ENCODE results near the gene B4GALT3. TPM values are rescaled to one million over a fixed set of nuclear protein-coding genes. Genes with fewer than 3 reads are reported as not detected.

B4GALT3 gene
- total and polyA plus RNA-seq, 2 of the 4 experiments (the other 2 are of a cell fraction), result 19.9 to 36.0 TPM

GRCh38 chr1:161190962-161191521 lies 13.7 kb upstream of the B4GALT3 start:
- WGBS, 2 experiments (ENCODE audit: extremely low coverage in 2 of 2, insufficient read length in 1 of 2), result 71% methylated on average over 13 of the region's 22 CpGs; no CpG with 5 or more reads in 1 of the 2 experiments
- POLR2A ChIA-PET (ENCODE audit: unreplicated experiment), result no interaction called here
- H2BK15ac ChIP-seq (ENCODE audit: low read depth, low read length), result no peak overlapping the region
- H2BK5ac ChIP-seq (ENCODE audit: low read depth, low read length, poor library complexity, severe bottlenecking), result no peak overlapping the region
- intact Hi-C loops (cut with micrococcal nuclease) (no loop called here), in situ Hi-C loops (cut with MboI; ENCODE audit: low sequenced_read_pairs) (no loop called here), dilution Hi-C loops (cut with HindIII; ENCODE audit: low sequenced_read_pairs, unreplicated experiment) (no loop called here)
- no peak overlapping the region for H3K4ac ChIP-seq (ENCODE audit: low read depth, low read length)
- no peak overlapping the region for H3K4me3 ChIP-seq (ENCODE audit: insufficient read depth, low read depth, low read length)
- H4K8ac ChIP-seq (ENCODE audit: low read depth in 2 of 2, low read length in 2 of 2), result no peak overlapping the region
- BruUV-seq (replicated peaks), result no TSS peak
- H2AK5ac ChIP-seq (ENCODE audit: low read depth, low read length), result no peak overlapping the region
- no peak overlapping the region for H2BK120ac ChIP-seq (ENCODE audit: low read depth, low read length)
- no peak overlapping the region for H3K4me2 ChIP-seq (ENCODE audit: low read depth, low read length)
- no peak overlapping the region for H3K18ac ChIP-seq (ENCODE audit: low read depth, low read length)
- H3K79me1 ChIP-seq (ENCODE audit: low read depth in 1 of 2, low read length in 2 of 2), result no peaks in the 10 kb centered on the region
- no peak overlapping the region for H3K23ac ChIP-seq (ENCODE audit: low read depth, low read length)
- no peak overlapping the region for H3K27ac ChIP-seq (ENCODE audit: insufficient read depth, low read length)
- ATAC-seq (ENCODE audit: low read depth) (no peak), DNase-seq (no peak)
- no peak overlapping the region for H3K9ac ChIP-seq (ENCODE audit: low read depth, low read length)
- H3K14ac ChIP-seq (replicated peaks; ENCODE audit: low read depth, low read length), result no peak overlapping the region
- H3K36me3 ChIP-seq (ENCODE audit: control insufficient read depth, insufficient read depth, low read length), result no peaks in the 10 kb centered on the region
- H4K20me1 ChIP-seq (ENCODE audit: insufficient read depth, low read length), result no peaks in the 10 kb centered on the region
- no peaks in the 10 kb centered on the region for H3K9me1 ChIP-seq (ENCODE audit: insufficient read depth, low read length)
- no peak overlapping the region for H2AFZ ChIP-seq (replicated peaks; ENCODE audit: low read length, poor library complexity)
- no peak overlapping the region for H2AK9ac ChIP-seq (replicated peaks; ENCODE audit: low read depth, low read length, poor library complexity)
- no peak overlapping the region for H4K5ac ChIP-seq (ENCODE audit: low read depth, low read length)
- no peaks in the 10 kb centered on the region for H3K4me1 ChIP-seq (ENCODE audit: control insufficient read depth, insufficient read depth, low read length)
- CTCF ChIA-PET, result interaction anchor here (1.3 kb wide), 1 partner anchor 35 kb away, joined by 8 read pairs; the partner anchor contains the start of gene TOMM40L
- no peak overlapping the region for H2BK20ac ChIP-seq (ENCODE audit: low read depth, low read length)
- no peak overlapping the region for H4K91ac ChIP-seq (ENCODE audit: insufficient read depth, low read depth, low read length)
- TF ChIP-seq MXI1 (IDR thresholded peaks at IDR 0.05; ENCODE audit: borderline replicate concordance, low read depth, low read length), result no peak
- no peak for TF ChIP-seq CTCF (conservative IDR thresholded peaks at IDR 0.05; ENCODE audit: low read depth, low read length)
- TF ChIP-seq CHD1 (IDR thresholded peaks at IDR 0.05; ENCODE audit: low read depth, low read length), result no peak
- TF ChIP-seq, protein P1, sequence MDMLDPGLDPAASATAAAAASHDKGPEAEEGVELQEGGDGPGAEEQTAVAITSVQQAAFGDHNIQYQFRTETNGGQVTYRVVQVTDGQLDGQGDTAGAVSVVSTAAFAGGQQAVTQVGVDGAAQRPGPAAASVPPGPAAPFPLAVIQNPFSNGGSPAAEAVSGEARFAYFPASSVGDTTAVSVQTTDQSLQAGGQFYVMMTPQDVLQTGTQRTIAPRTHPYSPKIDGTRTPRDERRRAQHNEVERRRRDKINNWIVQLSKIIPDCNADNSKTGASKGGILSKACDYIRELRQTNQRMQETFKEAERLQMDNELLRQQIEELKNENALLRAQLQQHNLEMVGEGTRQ (IDR thresholded peaks at IDR 0.05; ENCODE audit: low read depth, low read length), result no peak
- no peak for TF ChIP-seq RFX5 (IDR thresholded peaks at IDR 0.05; ENCODE audit: low read depth, low read length)
- no peak for TF ChIP-seq POLR2A (IDR thresholded peaks at IDR 0.05; ENCODE audit: low read depth, low read length)
- no peak for TF ChIP-seq ELK1 (IDR thresholded peaks at IDR 0.05; ENCODE audit: borderline replicate concordance, low read depth, low read length)
- TF ChIP-seq SMC3 (IDR thresholded peaks at IDR 0.05; ENCODE audit: low read depth, low read length), result no peak
- TF ChIP-seq RCOR1 (IDR thresholded peaks at IDR 0.05; ENCODE audit: insufficient replicate concordance, low read length), result no peak
- TF ChIP-seq NFE2L2 (IDR thresholded peaks at IDR 0.05; ENCODE audit: low read depth, low read length), result no peak
- TF ChIP-seq RAD21 (IDR thresholded peaks at IDR 0.05; ENCODE audit: low read length), result no peak
- TF ChIP-seq BHLHE40 (IDR thresholded peaks at IDR 0.05; ENCODE audit: low read depth, low read length), result no peak
- TF ChIP-seq MAZ (IDR thresholded peaks at IDR 0.05; ENCODE audit: borderline replicate concordance, low read depth, low read length), result no peak
- TF ChIP-seq MAFK (IDR thresholded peaks at IDR 0.05; ENCODE audit: low read depth, low read length), result no peak
- TF ChIP-seq CEBPB (IDR thresholded peaks at IDR 0.05; ENCODE audit: low read depth, low read length), result no peak
- no peak for TF ChIP-seq FOS (IDR thresholded peaks at IDR 0.05; ENCODE audit: low read depth, low read length)
- no peaks in the 10 kb centered on the region for H3K27me3 ChIP-seq (ENCODE audit: control insufficient read depth, insufficient read depth, low read length)
- no peaks in the 10 kb centered on the region for H3K9me3 ChIP-seq (ENCODE audit: control insufficient read depth, insufficient read depth, low read length)
- no peak overlapping the region for H3K56ac ChIP-seq (ENCODE audit: extremely low read depth, insufficient read depth, low read length)

Measured in IMR-90 (cell line).